ENCODE data around the gene TATDN3.

DNA sequence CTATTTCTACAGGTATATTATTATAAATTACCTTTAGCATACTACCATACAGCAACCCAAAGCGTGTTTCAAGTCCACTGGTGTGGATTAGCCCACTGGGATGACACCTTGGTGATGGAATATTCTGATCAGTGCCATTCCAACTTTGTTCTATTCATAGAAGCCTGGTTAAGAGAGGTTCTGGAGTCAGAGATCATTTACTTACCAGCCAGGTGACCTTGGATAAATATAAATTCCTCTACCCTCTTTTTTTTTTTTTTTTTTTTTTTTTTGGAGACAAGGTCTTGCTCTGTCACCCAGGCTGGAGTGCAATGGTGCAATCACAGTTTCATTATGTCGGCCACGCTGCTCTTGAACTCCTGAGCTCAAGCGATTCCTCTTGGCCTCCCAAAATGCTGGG is 55.9 kb downstream of the TATDN3 start, which contains the start of gene SPATA45:
- TF ChIP-seq REST (IDR thresholded peaks at IDR 0.05; ENCODE audit: low read depth, low read length) (no peak), CHD2 (IDR thresholded peaks at IDR 0.05; ENCODE audit: low read length, partially characterized antibody) (no peak), MAX (IDR thresholded peaks at IDR 0.05; ENCODE audit: low read depth) (no peak), SMC3 (IDR thresholded peaks at IDR 0.05; ENCODE audit: low read depth, low read length) (no peak), RAD21 (IDR thresholded peaks at IDR 0.05; ENCODE audit: low read length) (no peak), TAF1 (IDR thresholded peaks at IDR 0.05; ENCODE audit: borderline replicate concordance, low read depth, low read length) (no peak), FOXM1 (IDR thresholded peaks at IDR 0.05; ENCODE audit: low read depth) (no peak), RXRA (IDR thresholded peaks at IDR 0.05; ENCODE audit: borderline replicate concordance, low read depth) (no peak), EZH2phosphoT487 (IDR thresholded peaks at IDR 0.05; ENCODE audit: borderline replicate concordance, low read depth) (no peak), EP300 (IDR thresholded peaks at IDR 0.05; ENCODE audit: borderline replicate concordance in 1 of 2, low read depth in 1 of 2, low read length in 1 of 2) (no peak), NFIC (IDR thresholded peaks at IDR 0.05; ENCODE audit: borderline replicate concordance) (no peak), POLR2AphosphoS5 (IDR thresholded peaks at IDR 0.05; ENCODE audit: low read depth, low read length) (no peak), TCF12 (IDR thresholded peaks at IDR 0.05) (no peak)
- TF ChIP-seq, protein P1, sequence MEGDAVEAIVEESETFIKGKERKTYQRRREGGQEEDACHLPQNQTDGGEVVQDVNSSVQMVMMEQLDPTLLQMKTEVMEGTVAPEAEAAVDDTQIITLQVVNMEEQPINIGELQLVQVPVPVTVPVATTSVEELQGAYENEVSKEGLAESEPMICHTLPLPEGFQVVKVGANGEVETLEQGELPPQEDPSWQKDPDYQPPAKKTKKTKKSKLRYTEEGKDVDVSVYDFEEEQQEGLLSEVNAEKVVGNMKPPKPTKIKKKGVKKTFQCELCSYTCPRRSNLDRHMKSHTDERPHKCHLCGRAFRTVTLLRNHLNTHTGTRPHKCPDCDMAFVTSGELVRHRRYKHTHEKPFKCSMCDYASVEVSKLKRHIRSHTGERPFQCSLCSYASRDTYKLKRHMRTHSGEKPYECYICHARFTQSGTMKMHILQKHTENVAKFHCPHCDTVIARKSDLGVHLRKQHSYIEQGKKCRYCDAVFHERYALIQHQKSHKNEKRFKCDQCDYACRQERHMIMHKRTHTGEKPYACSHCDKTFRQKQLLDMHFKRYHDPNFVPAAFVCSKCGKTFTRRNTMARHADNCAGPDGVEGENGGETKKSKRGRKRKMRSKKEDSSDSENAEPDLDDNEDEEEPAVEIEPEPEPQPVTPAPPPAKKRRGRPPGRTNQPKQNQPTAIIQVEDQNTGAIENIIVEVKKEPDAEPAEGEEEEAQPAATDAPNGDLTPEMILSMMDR (IDR thresholded peaks at IDR 0.05): no peak
